GM18870 (cell line): Measurements from ENCODE around the gene APAF1.
A peak's percentile ranks its signal among the peaks of the same experiment; 100 is the strongest.
"Not testable (repeated sequence)": the region's sequence is repeated elsewhere in the genome, so short reads cannot be mapped to it uniquely, and the experiment has no call there.

Experiments used
- ATAC-seq: cut with Tn5 transposase; IDR thresholded peaks from one replicate; pipeline ENCODE4 v1.9.1; 2021; ENCODE audit warnings: moderate library complexity; ENCODE audit not compliant: unreplicated experiment

APAF1 gene

DNA sequence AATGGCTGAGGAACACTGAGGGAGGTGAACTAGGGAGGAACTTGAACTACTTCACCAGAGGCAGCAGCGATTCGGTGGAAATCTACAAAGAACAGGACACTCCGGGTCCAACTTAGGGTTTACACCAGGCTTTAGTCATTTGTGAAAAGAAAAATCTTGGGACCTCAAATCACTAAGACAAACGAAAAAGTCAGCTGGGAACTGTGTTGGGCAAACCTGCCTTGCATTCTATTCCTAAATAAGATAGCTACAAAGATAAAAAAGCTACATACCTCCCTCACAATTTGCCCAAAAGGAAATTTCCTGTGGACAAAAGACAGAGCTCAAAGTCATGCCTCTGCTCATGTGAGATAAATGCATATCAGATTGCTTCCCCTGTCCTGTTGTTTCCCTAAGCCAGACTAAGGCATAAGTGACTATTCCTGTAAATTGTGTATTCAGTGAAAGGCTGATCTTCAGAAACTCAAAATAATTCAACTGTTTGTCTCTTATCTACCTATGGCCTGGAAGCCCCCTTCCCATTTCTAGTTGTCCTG, 106.6 kb downstream of the APAF1 start:
- no peak for ATAC-seq

GRCh38 chr12:98752726-98753125, 107.6 kb downstream of the APAF1 start:
- ATAC-seq = no peak

DNA sequence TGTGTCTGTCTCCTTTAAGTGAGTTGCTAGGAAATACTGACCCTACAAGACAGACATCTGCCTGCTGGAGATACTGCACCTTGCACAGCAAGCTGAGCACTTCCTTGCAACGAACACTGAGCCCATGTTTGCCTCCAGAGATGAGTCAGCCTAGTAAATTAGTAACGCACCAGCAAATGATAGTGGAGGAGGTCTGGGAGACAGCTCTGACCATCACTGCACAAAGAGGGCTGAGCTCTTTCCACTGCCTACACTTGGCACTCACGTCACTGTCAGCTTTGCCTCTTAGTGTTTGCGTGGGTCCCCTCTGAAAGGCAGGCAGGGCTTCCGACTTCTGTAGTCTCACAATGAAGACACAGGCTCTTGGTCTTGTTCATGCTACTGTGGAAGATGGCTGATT, 109.0 kb downstream of the APAF1 start:
- ATAC-seq = peak; percentile 99

DNA sequence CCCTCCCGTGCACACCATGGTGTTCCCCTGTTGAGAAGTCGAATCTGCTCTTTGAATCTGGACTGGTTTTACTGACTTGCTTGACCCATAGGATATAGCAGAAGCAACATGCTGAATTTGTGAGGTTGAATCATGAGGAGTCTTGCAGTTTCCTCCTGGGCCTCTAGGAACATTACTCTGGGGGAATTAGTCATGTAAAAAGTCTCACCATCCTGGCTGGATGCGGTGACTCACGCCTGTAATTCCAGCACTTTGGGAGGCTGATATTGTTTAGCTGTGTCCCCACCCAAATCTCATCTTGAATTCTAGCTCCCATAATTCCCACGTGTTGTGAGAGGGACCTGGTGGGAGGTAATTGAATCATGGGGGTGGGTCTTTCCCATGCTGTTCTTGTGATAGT, 110.8 kb downstream of the APAF1 start:
- ATAC-seq = not testable (repeated sequence)

- no peak for ATAC-seq
Observed at GRCh38 chr12:98757455-98757854, 112.4 kb downstream of the APAF1 start.

GRCh38 chr12:98758331-98758730, 113.2 kb downstream of the APAF1 start:
- ATAC-seq = no peak

GRCh38 chr12:98763656-98764055, 118.6 kb downstream of the APAF1 start:
- ATAC-seq = no peak

- no peak for ATAC-seq
Observed at GRCh38 chr12:98767248-98767647, 122.2 kb downstream of the APAF1 start.

GRCh38 chr12:98769068-98769467, 124.0 kb downstream of the APAF1 start:
- ATAC-seq = no peak

GRCh38 chr12:98770230-98770629, 125.1 kb downstream of the APAF1 start:
- ATAC-seq = no peak

- no peak for ATAC-seq
Observed at GRCh38 chr12:98771811-98772752, 127.0 kb downstream of the APAF1 start.

GRCh38 chr12:98772818-98773217, 127.7 kb downstream of the APAF1 start:
- no peak for ATAC-seq

GRCh38 chr12:98780261-98780660, 135.2 kb downstream of the APAF1 start:
- no peak for ATAC-seq

GRCh38 chr12:98783420-98783819, 138.3 kb downstream of the APAF1 start:
- no peak for ATAC-seq
